HG02763 (cell line): ENCODE results near the gene PCNA.

Experiments used
- ATAC-seq: cut with Tn5 transposase; IDR thresholded peaks from one replicate; pipeline ENCODE4 v1.9.1; 2021; ENCODE audit warnings: mild to moderate bottlenecking, moderate library complexity; ENCODE audit not compliant: unreplicated experiment

Gene PCNA

GRCh38 chr20:5119435-5120184, at the start of gene PCNA:
Gene PCNA (minus strand): TSS chr20:5119958. CDS start chr20:5119798, 160 bp downstream.
- ATAC-seq = peak; percentile 91

DNA sequence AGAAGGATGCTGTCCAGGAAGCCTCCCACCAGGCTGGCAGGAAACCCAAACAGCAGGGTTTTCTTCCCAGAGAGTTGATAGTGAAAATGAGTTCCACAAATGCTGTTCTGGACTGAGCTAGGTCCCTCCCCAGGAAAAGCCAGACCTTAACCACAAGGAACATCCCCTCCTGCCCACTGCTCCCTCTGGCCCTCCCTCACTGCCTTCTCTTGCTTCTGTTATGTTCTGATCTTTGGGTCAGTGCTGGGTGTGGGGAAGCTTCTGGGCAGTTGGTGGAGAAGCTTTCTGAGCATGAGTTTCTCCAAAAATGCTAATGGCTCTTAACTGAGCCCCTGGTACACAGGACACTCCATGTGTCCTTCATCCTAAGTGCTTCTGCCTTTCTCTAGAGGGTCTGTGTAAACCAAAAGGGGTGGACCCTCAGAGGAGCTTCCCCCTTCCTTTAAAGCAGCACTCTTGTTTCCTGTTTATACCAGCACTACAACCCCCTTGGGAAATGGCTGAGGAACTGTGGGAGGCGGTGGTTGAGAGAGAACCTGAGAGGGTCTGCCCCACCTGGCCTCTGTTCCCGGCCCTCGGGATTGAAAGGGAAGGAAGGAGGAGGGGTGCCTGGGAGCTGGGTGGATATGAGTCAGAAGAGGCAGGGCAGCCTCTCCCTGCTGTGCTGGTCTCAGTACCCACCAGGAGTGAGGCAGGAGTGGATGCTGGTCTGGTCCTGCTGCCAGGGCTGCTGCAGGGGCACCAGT, 49.1 kb upstream of the PCNA start:
- no peak for ATAC-seq

DNA sequence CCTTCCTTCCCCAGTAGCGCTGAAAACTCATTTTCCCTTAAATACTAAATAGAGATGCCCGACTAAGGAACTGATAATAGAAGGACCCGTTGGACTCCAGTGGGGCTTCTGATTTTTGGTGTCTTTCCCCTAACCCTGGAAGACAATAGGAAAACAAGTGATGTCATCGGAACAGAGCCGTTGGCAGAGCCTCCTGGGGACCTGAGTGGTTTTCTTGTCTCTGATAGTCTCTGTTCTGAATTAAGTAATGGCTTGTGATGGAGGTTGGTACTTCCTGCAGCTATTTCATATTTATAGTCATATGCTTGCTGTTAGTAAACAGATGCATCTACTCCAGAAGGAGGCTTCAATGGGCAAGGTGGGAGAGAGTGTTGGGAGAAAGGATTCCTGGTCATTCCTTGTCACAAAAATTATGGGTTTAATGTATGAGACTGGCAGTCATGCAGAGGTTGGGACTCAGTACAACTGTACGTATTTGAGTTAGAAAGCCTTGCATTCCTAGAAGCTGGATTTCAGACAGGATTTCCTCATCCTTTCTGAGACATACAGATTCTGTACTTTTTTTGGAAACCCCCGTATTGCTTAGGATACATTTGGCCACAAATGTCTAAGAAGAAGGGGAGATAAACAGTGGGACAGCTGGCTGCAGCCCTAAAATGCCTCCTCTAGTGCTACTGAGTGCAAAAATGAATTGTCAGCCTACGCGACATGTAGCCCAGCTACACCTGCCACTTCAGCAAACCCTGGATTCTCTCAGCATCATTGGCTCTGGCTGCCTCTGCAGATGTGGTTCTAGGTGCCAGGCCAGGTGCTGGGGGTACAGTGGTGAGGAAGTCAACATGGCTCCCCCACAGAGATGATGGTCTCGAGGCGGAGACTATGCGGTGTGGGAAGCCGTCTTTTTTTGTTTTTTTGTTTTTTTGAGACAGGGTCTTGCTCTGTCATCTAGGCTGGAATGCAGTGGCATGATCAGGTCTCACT, 45.2 kb upstream of the PCNA start:
- ATAC-seq = no peak

DNA sequence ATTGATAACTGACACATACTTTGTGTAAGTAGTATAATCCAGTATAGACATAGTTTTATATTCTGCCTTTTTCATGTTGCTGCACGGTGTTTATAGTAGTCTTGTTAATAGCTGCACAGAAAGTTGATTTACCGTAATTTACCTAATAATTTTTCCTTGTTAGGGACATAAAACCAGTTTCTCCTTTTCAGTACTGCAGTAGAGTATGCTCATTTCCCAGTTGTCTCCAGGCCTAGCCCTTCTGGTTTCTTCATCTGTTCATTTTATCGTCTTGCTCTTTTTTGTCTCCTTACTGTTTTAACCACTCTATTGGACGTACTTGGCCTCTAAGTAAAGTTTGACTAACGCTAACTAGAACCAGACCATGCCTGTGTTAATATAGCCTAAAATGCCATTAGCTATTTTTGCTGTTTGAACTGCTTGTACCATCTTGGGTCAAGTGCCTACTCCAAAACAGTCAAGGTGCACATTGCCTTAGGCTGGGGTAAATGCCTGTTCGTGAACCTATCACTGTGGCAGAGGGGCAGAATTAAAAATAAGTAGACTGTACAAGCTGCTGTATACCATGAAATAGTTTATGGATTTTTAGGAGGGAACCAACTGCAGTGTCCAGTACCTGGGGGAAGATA, 41.9 kb upstream of the PCNA start:
- no peak for ATAC-seq

- ATAC-seq = no peak
These were observed 41.1 kb upstream of the PCNA start for GRCh38 chr20:5160882-5161281.

DNA sequence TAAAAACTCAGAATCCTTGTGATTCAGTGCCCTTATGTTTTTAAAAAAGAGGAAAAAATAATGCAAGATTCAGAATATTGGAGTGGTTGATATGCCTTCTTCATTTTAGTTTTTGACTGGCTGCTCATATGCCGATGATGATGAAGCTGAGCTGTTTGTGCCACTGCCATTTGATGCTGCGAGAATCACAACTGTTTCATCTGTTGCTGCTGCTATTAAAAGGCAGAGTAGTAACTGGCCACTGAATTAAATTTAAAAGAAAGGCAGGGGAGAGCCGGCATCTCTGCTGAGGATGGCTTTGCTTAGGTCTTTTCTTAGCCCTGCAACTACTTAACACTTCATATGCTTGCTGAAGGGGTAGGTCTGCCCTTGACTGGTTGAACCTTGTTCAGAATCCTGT, 40.2 kb upstream of the PCNA start:
- no peak for ATAC-seq

- ATAC-seq = no peak
These were observed 37.1 kb upstream of the PCNA start for GRCh38 chr20:5156675-5157448.

GRCh38 chr20:5155404-5155803, 35.6 kb upstream of the PCNA start:
- no peak for ATAC-seq

DNA sequence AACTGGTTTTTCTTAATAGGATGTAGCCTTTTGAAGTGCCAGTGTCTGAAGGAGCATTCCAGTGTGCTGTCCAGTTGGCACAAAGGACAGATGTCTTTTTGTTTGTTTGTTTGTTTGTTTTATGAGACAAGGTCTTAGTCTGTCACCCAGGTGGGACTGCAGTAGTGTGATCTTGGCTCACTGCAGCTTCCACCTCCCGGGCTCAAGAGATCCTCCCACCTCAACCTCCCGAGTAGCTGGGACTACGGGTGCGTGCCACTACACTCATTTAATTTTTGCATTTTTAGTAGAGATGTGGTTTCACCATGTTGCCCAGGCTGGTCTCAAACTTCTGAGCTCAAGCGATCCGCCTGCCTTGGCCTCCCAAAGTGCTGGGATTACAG, 34.8 kb upstream of the PCNA start:
- ATAC-seq = no peak

- no peak for ATAC-seq
These were observed 34.1 kb upstream of the PCNA start for GRCh38 chr20:5153612-5154542.

GRCh38 chr20:5153152-5153467, 33.4 kb upstream of the PCNA start:
- no peak for ATAC-seq

- ATAC-seq = no peak
These were observed 30.7 kb upstream of the PCNA start for GRCh38 chr20:5150226-5151076.

DNA sequence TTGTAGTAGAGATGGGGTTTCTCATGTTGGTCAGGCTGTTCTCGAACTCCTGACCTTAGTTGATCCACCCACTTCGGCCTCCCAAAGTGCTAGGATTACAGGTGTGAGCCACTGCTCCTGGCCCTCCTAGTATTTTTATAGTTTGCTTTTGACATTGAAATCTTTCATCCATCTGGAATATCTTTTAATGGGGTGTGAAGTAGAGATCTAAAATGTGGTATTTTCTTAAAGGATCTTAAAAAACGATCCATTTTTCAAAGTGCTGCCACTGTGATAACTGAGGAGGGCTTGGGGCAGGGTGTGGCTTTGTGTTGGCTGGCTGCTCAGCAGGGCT, 30.1 kb upstream of the PCNA start:
- no peak for ATAC-seq

- no peak for ATAC-seq
These were observed 28.8 kb upstream of the PCNA start for GRCh38 chr20:5148581-5148980.

- ATAC-seq = no peak
These were observed 27.3 kb upstream of the PCNA start for GRCh38 chr20:5146871-5147592.

GRCh38 chr20:5146099-5146668, 26.4 kb upstream of the PCNA start:
- no peak for ATAC-seq

- ATAC-seq = peak; percentile 46
These were observed 25.8 kb upstream of the PCNA start for GRCh38 chr20:5145365-5146098.
